SHP77 (cell line): ENCODE measurements around the gene SEZ6L.

Experiments
- DNase-seq, 2 experiments: peaks; one replicate each; lab custom pipeline; 2025; lab: John Stamatoyannopoulos, UW

Gene SEZ6L

DNA sequence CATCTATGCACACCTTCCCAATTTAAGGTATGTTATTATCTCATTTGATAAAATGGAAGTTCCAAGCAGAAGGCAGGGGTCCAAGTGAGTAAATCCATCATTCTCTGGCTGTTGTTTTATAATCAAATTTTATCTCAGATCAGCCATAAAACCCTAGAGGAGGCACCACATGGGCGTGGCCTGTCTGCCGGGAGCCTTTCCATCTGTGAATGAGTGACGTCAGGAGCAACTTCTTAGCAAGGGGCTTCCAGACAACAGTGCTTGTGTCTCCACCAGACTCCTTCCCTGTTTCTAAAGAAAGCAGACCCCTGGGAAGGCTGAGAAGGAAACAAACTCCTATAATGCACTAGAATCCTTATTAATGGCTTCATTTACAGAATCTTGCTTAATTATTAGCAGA lies 13.5 kb downstream of the SEZ6L start:
- no peak for DNase-seq

DNA sequence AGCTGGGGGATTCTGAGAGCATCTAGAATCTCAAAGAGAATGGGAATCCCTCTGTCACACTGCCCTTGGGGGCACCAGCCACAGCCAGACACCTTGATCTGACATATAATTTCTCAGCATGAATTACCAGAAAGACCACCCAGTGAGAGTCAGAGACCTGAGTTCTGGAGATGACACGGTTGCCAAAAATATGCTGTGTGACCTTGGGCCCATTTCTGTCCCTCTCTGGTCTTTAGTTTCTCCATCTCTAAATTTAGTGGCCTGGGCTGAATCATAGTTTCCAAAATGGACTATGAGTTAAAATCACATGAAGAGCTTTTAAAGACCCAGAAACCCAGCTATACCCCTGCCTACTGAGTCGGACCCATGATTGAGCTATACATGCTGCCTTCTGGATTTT lies 15.9 kb downstream of the SEZ6L start:
- no peak for DNase-seq

DNA sequence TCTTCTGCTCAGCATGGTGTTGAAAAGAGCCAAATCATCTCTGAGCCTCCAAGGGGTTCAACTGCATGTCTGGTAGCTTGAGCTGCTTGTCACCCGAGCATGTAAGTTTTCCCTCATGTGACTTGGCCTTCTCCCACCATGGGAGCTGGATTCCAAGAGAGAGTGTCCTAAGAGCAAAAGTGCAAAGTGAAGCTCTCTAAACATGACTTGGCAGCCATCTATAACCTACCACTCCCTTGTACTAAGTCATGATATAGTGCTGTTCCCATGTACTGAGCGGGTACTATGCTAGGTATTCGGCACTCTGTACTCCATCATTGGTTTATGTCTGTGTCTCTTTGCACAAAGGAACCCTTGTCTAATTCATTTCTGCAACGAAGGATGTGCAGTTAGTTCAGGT lies 19.1 kb downstream of the SEZ6L start:
- DNase-seq: no peak

DNA sequence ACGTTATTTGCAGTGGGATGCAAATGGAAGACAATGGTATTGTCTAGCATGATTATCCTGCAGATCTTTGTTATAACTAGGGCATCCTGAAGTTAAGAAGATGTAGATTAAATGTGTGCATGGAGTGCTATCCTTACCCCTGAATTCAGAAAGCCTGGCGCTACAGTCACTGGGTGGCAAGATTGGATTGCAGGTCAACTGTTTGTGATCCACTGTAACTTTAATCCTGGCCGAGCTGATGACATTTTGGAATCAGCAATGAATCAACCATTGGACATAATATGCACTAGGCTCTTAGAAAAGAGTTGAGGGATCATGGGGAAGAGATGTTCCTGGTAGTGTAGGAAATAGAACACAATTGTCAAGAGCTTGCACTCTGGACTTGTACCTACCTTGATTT lies 25.1 kb downstream of the SEZ6L start:
- DNase-seq: no peak

DNA sequence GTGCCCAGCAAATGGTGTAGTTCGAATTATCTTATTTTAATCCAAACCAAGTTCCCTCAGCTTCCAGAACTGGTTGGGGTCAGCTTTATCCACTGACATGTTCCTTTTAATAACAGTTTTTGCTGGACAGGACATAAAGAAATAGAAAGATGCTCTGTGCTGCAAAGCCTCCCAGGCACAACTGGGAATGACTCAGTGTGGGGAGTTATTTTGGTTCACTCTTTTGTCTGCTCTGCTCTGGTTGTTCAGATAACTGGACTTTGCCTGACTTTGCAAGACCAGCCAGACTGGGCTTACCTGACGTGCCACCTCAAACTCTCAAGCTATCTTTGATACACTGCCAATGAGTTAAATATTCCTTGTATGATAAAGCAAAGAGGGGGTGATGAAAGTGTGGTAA lies 25.6 kb downstream of the SEZ6L start:
- DNase-seq: no peak

DNA sequence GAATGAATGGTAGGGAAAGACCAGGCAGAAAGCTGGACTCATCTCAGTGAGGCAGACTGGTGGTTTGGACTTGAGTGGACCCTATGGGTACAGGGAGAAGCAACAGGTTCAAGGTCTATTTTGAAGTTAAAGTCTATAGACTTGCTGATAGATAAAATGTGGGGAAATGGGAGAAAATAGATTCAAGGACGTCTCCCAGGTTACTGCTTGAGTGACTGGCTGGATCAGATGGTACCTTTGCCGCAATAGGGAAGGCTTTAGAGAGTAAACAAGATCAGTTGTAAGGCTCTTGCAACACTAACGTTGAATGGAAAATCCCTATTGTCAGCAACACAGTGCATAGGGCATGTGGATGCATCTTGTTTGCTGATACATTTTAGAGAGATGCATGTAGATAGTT lies 27.4 kb downstream of the SEZ6L start:
- no peak for DNase-seq

DNA sequence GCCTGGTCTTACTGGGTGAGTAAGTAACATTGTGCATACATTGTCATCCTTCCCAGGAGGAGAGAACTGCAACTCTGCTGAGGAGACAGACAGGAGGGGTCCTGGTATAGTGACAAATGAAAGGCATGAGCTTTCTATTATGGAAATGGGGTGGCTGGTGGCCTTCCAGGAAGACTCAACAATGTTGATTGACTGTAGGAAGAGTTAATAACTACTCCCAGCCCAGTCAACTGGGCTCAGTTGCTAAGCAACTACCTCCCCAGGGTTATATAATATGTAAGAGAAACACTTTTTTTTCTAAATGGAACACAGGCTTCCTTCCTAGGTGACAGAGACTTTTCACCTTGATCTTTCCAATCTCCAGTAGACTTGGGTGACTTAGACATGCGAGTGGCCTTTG lies 28.2 kb downstream of the SEZ6L start:
- DNase-seq: no peak

DNA sequence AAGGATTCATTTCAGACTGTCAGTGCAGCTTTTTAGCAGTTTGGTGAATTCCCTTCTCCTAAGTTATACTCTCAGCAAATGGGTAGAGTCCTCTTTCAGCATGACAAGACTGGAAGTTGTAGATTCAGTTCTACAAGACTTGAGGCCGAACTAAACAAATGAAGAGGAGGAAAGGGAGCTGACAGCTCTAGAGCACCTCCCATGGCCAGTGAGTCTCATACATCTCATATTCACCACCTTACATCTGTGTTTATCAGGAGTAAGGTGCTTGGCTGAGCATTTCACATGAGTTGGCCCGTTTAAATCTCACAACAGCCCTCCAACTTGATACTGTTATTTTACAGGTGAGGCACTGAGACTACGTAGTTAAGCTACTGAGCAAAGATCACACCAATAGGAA lies 30.4 kb downstream of the SEZ6L start:
- DNase-seq: no peak

DNA sequence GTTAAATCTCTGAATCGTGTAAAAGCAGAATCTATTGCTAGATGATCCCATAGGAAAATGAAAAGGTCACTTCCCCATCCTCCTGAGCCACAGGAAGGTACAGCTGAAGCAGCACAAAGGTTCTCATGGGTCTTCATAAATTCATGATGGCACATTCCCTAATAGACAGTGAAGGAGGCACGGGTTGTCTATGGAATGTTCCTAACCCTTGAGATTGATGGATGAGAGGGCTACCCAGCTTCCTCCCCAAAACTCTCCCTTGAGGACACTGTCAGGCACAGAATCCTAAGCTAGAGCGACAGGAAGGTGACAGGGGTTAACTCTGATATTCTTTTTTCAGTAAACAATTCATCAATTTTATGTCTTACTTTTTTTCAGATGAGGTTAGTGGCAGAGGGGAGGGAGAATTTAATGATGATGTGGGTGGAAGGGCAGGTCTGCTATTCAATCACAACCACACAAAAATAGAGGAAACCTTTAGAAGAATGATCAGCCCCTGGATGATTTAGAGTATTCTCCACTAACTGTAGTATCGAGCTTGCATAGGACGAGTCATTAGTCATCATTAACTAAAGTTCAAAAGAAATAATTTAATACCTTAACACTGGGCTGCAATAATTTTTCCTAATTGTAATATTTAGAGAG lies 33.1 kb downstream of the SEZ6L start:
- DNase-seq: no peak

DNA sequence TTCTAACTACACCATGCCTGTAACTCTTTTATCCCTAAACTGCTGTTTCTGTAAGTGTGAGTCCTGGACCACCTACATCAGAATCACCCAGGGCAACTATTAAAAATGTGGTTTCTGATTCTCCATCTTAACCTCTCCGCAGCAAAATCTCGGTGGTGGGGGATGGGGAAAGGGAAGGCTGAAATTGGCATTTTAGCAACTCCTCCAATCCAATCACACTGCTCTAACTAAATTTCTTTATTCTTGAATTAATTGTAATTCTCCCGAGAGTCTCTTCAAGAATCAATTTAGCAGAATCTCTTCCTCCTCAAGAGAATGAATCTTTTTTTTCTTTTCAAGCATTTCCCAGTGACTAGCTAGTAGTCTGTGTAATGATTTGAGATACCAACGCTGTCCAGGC lies 36.2 kb downstream of the SEZ6L start:
- DNase-seq: no peak

DNA sequence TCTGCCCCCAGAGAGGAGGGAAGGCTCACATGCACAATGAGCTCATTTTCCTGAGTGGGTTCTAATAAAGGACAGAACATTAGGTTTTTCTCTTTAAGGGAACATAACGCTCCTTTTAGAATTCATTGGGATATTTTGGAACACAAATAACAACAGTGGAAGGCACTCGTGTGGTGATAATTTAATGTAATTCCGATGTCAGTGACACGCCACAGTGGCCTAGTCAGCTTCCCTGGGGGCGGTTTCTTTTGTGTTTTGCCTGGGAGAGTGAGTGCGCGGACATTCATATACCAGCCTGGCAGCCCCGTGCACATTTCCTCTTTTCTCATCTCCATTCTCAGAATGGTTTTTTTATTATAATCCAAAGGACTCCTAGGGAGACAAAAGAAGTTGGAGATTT lies 41.1 kb downstream of the SEZ6L start:
- DNase-seq: no peak

DNA sequence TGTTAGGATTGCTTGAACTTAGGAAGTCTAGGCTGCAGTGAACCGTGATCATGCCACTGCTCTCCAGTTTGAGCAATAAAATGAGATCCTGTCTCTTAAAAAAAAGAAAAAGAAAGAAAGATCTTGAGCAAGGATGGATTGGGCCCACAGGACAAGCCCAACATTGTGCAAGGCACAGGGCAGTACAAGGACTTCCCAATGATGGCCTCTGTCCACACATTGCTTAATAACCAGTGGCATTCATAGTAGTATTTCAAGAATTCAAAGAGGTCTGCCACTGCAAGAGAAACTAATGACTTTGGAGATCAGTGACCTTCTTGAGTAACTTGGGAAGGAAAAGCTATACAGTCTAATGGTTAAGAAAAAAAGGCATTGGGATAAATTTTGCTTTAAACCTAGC lies 44.6 kb downstream of the SEZ6L start:
- no peak for DNase-seq

DNA sequence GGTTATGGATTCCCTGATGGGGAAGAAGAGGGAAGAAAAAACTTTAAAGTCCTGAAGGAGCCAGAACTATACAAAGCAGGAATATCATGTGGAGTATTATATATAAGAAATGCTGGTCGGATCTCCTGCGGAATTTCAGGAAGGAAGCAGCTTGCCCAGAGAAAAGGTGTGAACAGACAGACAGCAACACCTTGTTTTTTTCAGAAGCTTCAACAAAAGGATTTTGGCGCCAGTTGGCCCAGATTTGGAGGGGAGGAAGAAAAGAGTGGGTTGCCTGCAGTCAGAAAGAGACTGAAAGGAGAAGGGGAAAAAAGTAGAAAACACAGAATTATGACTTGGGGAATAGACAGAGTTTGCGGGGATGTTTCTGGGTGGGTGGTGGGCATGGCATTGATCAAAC lies 45.2 kb downstream of the SEZ6L start:
- DNase-seq: no peak

DNA sequence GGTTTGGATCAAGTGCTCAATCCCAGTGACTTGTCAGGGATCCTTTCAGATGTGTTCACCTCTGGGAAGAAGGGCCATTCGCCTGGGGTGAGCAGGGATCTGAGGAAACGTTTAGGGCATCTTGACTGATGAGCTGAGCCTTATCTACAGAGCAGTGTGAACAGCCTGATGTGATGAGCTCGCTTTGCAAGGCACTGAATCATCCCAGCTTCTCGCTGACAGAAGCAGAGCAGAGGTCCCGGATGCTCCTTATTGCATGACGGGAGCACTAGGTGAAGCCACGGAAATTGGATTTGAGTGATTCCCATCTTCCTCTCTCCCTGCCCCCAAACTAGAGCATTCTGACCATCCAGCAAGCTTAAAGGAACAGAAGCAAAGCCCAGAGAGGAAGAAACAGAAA lies 46.5 kb downstream of the SEZ6L start:
- DNase-seq: no peak

DNA sequence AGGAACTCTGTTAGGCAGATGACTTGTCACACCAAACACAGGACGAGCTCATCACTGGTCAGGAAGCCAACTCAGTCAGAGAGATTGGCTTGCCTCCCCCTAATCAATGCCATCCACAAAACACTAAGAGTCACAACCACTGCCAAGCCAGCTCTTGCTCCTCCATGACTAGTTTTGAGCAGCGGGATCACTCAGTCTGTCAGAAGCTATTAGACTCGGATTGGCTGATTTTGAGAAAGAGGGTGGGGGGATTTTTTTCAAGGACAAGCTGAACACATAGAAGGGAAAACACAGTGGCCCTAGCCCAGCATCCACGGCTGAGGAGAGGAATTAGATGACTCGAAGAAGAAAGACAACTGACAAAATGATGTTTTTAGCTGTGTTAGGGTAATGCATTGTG lies 55.9 kb downstream of the SEZ6L start:
- no peak for DNase-seq

DNA sequence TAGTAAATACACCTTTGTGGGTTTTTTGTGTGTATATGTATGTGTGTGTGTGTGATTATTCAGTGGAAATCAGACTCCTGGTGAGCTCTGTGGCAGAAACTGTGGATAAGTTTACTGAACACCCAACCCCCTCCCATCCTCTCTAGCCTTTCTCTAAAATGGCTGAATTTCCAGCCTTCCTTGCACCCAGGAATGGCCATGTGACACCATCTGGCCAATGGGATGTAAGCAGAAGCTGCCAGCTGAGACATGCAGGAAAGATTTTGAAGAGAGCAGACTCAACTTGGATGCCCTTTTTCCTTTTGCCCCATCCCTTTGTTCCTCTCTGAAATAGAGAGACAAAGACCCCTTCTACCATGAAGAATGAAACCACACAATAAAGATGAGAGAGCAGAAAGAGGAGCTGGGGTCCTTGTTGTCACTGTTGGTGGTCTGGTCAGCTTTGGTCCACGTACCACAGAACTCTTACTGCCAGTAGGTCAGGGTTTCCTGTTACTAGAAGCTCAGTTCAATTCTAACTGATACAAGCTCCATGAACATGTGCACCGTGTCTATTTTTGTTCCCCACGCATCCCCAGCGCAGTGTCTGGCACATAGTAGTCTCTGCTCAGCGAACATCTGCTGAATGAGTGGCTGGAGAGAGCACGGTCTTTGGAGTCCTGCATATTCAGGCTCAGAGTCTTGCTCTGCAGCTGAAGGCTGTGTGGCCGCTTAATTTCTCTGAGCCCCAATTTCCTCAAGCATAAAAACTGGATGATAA lies 57.5 kb downstream of the SEZ6L start:
- DNase-seq: no peak

DNA sequence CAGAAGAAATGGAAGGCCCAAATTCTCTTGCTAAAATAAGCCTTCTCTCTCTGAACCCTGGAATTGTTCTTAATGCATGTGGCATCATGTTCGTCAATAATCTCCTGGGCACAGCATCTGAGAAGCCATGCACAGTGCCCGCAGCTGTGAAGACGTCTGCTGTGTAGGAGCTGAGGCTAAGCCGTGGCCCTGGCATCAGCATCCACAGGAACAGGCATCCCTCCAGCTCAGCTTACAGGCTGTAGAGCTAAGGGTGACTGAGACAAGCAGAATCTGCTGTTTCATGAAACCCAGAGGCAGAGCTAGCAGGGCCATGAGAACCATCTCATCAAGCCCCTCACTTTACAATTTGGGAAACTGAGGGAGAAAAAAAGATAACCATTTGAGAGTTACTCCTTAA lies 60.6 kb downstream of the SEZ6L start:
- no peak for DNase-seq

DNA sequence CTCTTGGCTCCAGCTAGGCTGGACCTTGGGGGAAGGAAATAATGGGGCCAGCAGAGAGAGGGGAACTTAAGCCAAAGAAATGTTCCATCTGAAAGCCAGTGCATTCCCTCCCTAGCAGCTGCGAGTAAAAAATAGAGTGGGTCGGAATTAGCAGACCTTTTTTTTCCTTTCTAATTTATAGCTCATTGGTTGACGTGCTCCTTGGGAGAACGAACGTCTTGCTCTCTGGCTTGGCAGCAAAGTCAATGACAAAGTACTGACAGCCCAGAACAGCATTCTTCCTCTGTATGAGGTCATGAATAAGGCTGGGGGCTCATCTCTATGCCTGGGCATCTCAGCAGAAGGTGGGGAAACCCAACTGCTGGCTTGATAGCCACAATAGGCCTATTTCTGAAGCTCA lies 65.0 kb downstream of the SEZ6L start:
- DNase-seq: no peak

DNA sequence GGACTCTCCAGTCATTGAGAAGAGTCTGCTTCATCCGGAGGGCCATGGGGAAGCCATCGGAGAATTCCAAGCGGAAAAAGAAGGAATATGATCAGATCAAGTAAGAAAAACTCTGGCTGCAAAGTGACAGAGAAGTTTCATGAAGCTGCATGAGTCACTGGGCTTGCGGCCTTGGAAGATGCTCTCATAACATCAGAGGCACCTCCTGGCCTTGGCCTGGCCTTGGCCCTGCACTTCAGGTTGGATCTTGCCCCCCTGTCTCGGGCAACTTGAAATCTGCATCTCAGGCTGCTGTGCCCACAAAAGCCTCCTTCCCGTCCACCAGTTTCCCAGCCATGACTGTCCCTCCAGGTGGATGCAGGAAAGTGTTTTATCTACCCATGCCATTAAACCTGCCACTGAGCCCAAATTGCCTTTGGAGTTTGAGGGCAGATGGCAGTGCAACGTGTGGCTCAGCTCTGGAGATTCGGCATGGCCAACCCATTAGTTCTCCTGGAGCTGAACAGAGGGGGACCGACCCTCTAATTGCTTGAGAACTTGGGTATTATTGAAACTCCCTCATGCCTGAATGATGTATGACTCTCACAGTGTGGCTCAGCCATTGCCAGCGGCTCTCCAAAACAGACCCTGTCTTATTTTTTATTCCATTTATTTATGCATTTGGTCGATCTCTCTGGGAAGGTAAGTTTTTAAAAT lies 66.7 kb downstream of the SEZ6L start:
- DNase-seq: no peak

DNA sequence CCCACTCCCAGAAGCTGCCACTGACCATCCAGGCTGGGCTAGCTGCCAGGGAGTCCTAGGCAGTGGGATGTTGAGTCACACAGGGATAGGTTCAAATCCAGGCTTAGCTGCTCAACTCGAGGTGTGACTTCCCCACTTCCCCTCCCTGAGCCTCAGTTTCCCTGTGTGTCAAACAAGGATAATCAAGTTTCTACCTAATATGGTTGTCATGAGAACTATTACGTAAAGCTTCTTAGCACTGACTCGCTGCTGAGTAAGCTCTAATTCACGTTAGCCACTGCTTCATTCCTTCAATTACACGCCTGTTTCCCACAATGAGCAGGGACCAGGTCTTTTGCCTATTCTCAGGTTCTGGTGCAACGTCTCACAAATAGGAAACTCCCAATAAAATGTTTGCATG lies 67.7 kb downstream of the SEZ6L start:
- DNase-seq: no peak

DNA sequence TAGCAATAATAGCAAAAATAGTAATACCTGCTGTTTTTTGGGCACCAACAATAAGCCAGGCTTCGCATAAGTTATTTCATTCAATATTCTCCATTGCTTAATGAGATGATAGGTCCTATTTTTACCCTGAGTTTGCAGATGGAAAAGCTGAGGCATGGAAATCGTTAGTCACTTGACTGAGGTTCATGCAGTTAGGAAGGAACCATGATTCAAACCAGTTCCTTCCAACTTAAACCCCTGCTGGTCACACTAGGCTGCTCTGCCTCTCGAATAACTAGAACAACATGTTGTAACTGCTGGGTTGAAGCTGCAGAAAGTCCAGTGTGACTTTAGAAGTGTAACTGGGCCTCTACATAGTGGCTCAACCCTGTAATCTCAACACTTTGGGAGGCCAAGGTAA lies 69.3 kb downstream of the SEZ6L start:
- no peak for DNase-seq

DNA sequence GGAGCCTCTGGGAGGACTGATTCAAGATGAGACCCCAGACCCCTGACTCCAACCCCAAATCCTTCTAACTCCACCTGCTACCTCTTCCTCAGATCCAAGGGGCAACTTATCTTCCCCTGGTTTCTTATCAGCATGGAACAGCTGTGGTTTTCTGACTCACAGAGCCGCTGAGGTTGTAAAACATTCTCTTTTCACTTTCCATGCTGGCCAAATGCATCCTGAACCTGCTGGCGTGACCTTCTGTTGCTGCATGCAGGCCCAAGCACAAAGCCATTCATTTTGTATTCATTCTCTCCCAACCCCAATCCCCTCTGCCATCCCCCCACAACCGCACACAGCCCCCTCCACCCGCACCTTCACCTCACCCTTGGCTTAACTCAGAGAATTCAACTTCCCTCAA lies 70.3 kb downstream of the SEZ6L start:
- no peak for DNase-seq

DNA sequence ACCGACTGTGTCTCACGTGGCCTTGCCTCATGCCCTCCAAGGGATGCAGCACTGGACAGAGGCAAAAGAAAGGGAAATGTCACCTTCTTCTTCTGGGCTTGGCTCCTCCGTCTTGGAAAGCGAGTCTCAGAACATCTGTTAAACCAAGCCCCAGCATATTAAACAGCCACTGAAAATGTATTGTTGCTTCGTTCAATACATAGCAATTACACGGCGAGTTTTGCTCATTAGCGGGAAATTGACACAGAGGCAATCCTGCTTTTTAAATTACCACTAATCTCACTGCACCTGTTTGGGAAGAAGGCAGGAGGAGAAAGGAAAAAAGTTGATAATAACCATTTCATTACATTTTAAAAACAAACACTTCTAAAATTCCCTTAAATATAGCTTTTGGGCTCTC lies 72.1 kb downstream of the SEZ6L start:
- no peak for DNase-seq

DNA sequence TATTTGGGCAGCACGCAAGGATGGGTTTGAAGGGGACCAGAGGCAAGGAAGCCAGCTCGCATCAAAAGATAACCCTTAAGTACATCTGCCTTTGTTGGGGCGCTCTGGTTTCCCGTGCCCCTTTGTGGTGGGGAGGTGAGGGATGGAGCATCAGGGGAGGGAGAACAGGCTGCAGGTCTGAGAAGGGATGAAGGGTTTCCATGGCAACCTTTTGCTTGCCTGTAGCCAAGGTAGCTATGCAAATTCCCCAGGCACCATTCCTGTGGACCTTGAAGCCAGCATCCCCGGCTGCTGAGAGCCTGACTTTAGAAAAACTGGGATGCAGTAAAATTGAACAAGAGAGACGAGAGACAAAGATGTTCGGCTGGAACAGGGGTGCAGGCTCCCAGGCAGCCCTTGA lies 75.7 kb downstream of the SEZ6L start:
- DNase-seq: no peak
